ENCODE data around the gene SORL1.

The SORL1 gene

GRCh38 chr11:121451178-121451985 lies 732 bp upstream of the SORL1 start:
- no peak for DNase-seq (ENCODE audit: low spot score)

- no peak for DNase-seq (ENCODE audit: low spot score)
Observed at GRCh38 chr11:121452609-121453150, 566 bp downstream of the SORL1 start, which contains the start of gene SORL1-AS1. TSS of gene SORL1-AS1 (minus strand) at chr11:121452967.

- DNase-seq (ENCODE audit: low spot score): no peak
Observed at GRCh38 chr11:121453589-121454299, 1.6 kb downstream of the SORL1 start.

GRCh38 chr11:121455115-121455514 lies 3.0 kb downstream of the SORL1 start:
- no peak for DNase-seq (ENCODE audit: low spot score)

GRCh38 chr11:121456151-121456550 lies 4.0 kb downstream of the SORL1 start:
- DNase-seq (ENCODE audit: low spot score): no peak

- DNase-seq (ENCODE audit: low spot score): no peak
Observed at GRCh38 chr11:121456816-121457431, 4.8 kb downstream of the SORL1 start.

- DNase-seq (ENCODE audit: low spot score): no peak
Observed at GRCh38 chr11:121458551-121458950, 6.4 kb downstream of the SORL1 start.

- DNase-seq (ENCODE audit: low spot score): no peak
Observed at GRCh38 chr11:121459413-121460017, 7.4 kb downstream of the SORL1 start.

- no peak for DNase-seq (ENCODE audit: low spot score)
Observed at GRCh38 chr11:121460941-121461514, 8.9 kb downstream of the SORL1 start.

GRCh38 chr11:121461843-121462242 lies 9.7 kb downstream of the SORL1 start:
- DNase-seq (ENCODE audit: low spot score): no peak

GRCh38 chr11:121463689-121464335 lies 11.7 kb downstream of the SORL1 start:
- no peak for DNase-seq (ENCODE audit: low spot score)

- DNase-seq (ENCODE audit: low spot score): peak; percentile 92
Observed at GRCh38 chr11:121464352-121464946, 12.3 kb downstream of the SORL1 start.

GRCh38 chr11:121465709-121466062 lies 13.6 kb downstream of the SORL1 start:
- no peak for DNase-seq (ENCODE audit: low spot score)

- DNase-seq (ENCODE audit: low spot score): peak; percentile 95
Observed at GRCh38 chr11:121466063-121466794, 14.1 kb downstream of the SORL1 start.

- DNase-seq (ENCODE audit: low spot score): no peak
Observed at GRCh38 chr11:121467471-121467870, 15.4 kb downstream of the SORL1 start.

GRCh38 chr11:121467965-121468364 lies 15.9 kb downstream of the SORL1 start:
- no peak for DNase-seq (ENCODE audit: low spot score)

GRCh38 chr11:121469910-121470309 lies 17.8 kb downstream of the SORL1 start:
- DNase-seq (ENCODE audit: low spot score): no peak

GRCh38 chr11:121471167-121471566 lies 19.1 kb downstream of the SORL1 start:
- no peak for DNase-seq (ENCODE audit: low spot score)

GRCh38 chr11:121472312-121472711 lies 20.2 kb downstream of the SORL1 start:
- no peak for DNase-seq (ENCODE audit: low spot score)

- DNase-seq (ENCODE audit: low spot score): peak; percentile 40
Observed at GRCh38 chr11:121473064-121473777, 21.1 kb downstream of the SORL1 start.
